Measurements from ENCODE around the gene COL5A1.

- no peak for TF ChIP-seq CTCF (IDR thresholded peaks at IDR 0.05; ENCODE audit: insufficient read depth, low read length)
- TF ChIP-seq REST (IDR thresholded peaks at IDR 0.05; ENCODE audit: insufficient replicate concordance, low read depth) = no peak
Measured at GRCh38 chr9:134885679-134886412, 244.2 kb downstream of the COL5A1 start.

Measured in HL-60 (cell line).